H1 (cell line): ENCODE data around the gene TMEM272. TPM values are rescaled to one million over a fixed set of nuclear protein-coding genes. Genes with fewer than 3 reads are reported as not detected.

Experiments
- CHD1 ChIP-seq: IDR thresholded peaks from 2 replicates; pipeline ENCODE4 v1.6.1; 2012; ENCODE audit warnings: low read depth, low read length, improper control_type of control experiment
- CHD2 ChIP-seq: IDR thresholded peaks from 2 replicates; pipeline ENCODE4 v1.6.1; 2012; ENCODE audit warnings: low read length, improper control_type of control experiment
- RNF2 ChIP-seq: fragments of 200-900, 300-1000 bp; sonication (generic); IDR thresholded peaks from 2 replicates; pipeline ENCODE4 v1.7.1; 2016; ENCODE audit warnings: borderline replicate concordance, low read depth, mild to moderate bottlenecking, antibody characterized with exemption, low read length; ENCODE audit not compliant: poor library complexity, severe bottlenecking; ENCODE audit errors: missing control alignments
- TCF12 ChIP-seq: IDR thresholded peaks from 2 replicates; pipeline ENCODE4 v1.6.1; 2011; ENCODE audit warnings: low read depth, mild to moderate bottlenecking, low read length
- YY1 ChIP-seq: IDR thresholded peaks from 2 replicates; pipeline ENCODE4 v1.6.1; 2011; ENCODE audit warnings: low read depth, mild to moderate bottlenecking, low read length
- polyA plus RNA-seq, 7 experiments: library from polyadenylated mRNA; depleted of rRNA in 3 of 7; stranded (reverse) in 5 of 7; unstranded in 2 of 7; fragments of >200 nt in 5 of 7; fragments of 200-250 nt in 2 of 7; gene quantifications; 1 replicate in 5 of 7; 2 replicates in 1 of 7; 4 replicates in 1 of 7; pipeline versions ENCODE4 v1.2.1 to v1.2.3, GENCODE V29; 2011 to 2013; ENCODE audit warnings: missing spikeins in 2 of 7, mixed read lengths in 2 of 7
- total RNA-seq: library from RNA; stranded (reverse); fragmentation: NEBNext Ultra II Directional; extraction: Animal tissue kit (Norgen Biotek cat#: 25700); gene quantifications from 2 replicates; pipeline ENCODE4 v1.2.1, GENCODE V29; 2021
- TF ChIP-seq, protein P1 (sequence below): IDR thresholded peaks from 2 replicates; pipeline ENCODE4 v1.6.1; 2012; ENCODE audit warnings: inconsistent platforms
- TF ChIP-seq, protein P2 (sequence below): IDR thresholded peaks from 2 replicates; pipeline ENCODE4 v1.6.1; 2012; ENCODE audit warnings: low read length, inconsistent platforms

TMEM272 gene
- total and polyA plus RNA-seq, 2 of the 8 experiments (the other 6 are each of a cell fraction or from before 2014, with no cell fraction given): 0.05 TPM; not detected in 1

DNA sequence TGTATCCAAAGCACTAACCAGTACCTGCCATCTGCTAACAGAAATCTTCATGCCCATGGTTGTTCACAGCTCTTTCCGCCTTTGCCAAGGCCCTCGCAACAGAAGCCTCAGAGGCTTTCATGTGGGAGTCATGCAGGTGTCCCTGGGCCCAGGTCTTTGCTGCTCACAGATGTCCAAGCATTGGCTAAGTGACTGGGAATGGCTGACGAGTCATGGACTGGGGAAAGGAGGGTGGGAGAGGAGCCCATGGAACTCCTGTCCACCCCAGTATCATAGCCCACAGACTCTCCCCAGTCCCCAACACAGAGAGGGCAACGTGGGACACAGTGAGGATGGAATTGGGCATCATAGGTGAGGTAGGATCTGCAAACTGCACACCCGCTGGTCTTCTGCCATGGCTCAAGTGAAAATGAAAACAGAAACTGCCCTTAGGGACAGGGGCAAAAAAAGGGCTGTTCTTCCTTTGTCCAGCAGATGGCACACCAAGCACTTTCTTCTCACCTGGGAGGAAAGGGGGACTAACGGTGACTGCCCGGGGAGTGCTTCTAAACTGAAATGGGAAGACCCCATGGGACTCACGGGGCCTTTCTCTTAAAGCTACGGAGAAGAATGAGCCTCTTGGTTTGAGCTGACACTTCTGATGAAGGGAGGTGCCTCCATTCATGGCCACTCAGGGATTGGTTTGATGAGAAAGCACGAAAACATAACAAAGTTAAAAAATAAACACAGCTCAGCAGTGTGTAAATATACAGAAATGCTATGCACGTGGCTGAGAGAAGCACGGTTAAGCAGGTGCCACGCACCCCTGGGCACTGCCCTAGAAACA is 29.9 kb downstream of the TMEM272 start (continued):
- TF ChIP-seq, protein P1, sequence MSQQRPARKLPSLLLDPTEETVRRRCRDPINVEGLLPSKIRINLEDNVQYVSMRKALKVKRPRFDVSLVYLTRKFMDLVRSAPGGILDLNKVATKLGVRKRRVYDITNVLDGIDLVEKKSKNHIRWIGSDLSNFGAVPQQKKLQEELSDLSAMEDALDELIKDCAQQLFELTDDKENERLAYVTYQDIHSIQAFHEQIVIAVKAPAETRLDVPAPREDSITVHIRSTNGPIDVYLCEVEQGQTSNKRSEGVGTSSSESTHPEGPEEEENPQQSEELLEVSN: no peak
- TF ChIP-seq TCF12: 0 out of 2 replicates have a peak, but pooled peaks have one; percentile 30
- no peak for TF ChIP-seq RNF2
- TF ChIP-seq CHD2: no peak
- TF ChIP-seq, protein P2, sequence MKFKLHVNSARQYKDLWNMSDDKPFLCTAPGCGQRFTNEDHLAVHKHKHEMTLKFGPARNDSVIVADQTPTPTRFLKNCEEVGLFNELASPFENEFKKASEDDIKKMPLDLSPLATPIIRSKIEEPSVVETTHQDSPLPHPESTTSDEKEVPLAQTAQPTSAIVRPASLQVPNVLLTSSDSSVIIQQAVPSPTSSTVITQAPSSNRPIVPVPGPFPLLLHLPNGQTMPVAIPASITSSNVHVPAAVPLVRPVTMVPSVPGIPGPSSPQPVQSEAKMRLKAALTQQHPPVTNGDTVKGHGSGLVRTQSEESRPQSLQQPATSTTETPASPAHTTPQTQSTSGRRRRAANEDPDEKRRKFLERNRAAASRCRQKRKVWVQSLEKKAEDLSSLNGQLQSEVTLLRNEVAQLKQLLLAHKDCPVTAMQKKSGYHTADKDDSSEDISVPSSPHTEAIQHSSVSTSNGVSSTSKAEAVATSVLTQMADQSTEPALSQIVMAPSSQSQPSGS: no peak
- peak; percentile 52; the same call in 1 of the 2 replicates for TF ChIP-seq YY1
- no peak for TF ChIP-seq CHD1
